Daoy (cell line): ENCODE results near the gene EVX1. TPM values are rescaled to one million over a fixed set of nuclear protein-coding genes. Genes with fewer than 3 reads are reported as not detected.

Experiments used
- DNase-seq: peaks from one replicate; pipeline ENCODE4 v3.0.0-alpha.2; 2015; ENCODE audit warnings: low read depth
- total RNA-seq: library from RNA; depleted of rRNA; stranded (reverse); fragments of >200 nt; shearing (Covaris generic); gene quantifications from 2 replicates; pipeline ENCODE4 v1.2.3, GENCODE V29; 2014

Gene EVX1
- total RNA-seq, 1 experiment from 2014 or later = not detected

- DNase-seq = no peak
Observed at GRCh38 chr7:27205325-27206280, 37.0 kb upstream of the EVX1 start.

GRCh38 chr7:27207348-27207985, 35.1 kb upstream of the EVX1 start:
- DNase-seq = no peak

- DNase-seq = no peak
Observed at GRCh38 chr7:27208998-27209397, 33.6 kb upstream of the EVX1 start.

GRCh38 chr7:27209933-27210440, 32.6 kb upstream of the EVX1 start:
- no peak for DNase-seq

- DNase-seq = peak; percentile 71
Observed at GRCh38 chr7:27210441-27211083, 32.0 kb upstream of the EVX1 start.

GRCh38 chr7:27211084-27211446, 31.5 kb upstream of the EVX1 start:
- DNase-seq = no peak

GRCh38 chr7:27211764-27212204, 30.8 kb upstream of the EVX1 start:
- DNase-seq = no peak

GRCh38 chr7:27212497-27213432, 29.8 kb upstream of the EVX1 start:
- DNase-seq = no peak

- DNase-seq = no peak
Observed at GRCh38 chr7:27213433-27214238, 29.0 kb upstream of the EVX1 start.

GRCh38 chr7:27214239-27214950, 28.2 kb upstream of the EVX1 start:
- DNase-seq = no peak

- no peak for DNase-seq
Observed at GRCh38 chr7:27215356-27215755, 27.2 kb upstream of the EVX1 start.

- no peak for DNase-seq
Observed at GRCh38 chr7:27217951-27218350, 24.7 kb upstream of the EVX1 start.

GRCh38 chr7:27219821-27220220, 22.8 kb upstream of the EVX1 start:
- no peak for DNase-seq

- DNase-seq = no peak
Observed at GRCh38 chr7:27220440-27220955, 22.1 kb upstream of the EVX1 start.

GRCh38 chr7:27221201-27221797, 21.3 kb upstream of the EVX1 start:
- DNase-seq = no peak

- DNase-seq = no peak
Observed at GRCh38 chr7:27223941-27224575, 18.5 kb upstream of the EVX1 start.

- DNase-seq = no peak
Observed at GRCh38 chr7:27224983-27225934, 17.3 kb upstream of the EVX1 start.
